ENCODE data around the gene TRPV5.

GRCh38 chr7:142901426-142902259 lies 31.9 kb downstream of the TRPV5 start:
- TF ChIP-seq CTCF (IDR thresholded peaks at IDR 0.05) = no peak
- no peak for TF ChIP-seq POLR2AphosphoS5 (IDR thresholded peaks at IDR 0.05)
- no peak for TF ChIP-seq POLR2A (IDR thresholded peaks at IDR 0.05)
